Prostate gland (tissue), 2 donors: ENCODE measurements around the gene FBXO11. TPM values are rescaled to one million over a fixed set of nuclear protein-coding genes. Genes with fewer than 3 reads are reported as not detected.

Source experiments
- DNase-seq: peaks from one replicate; pipeline ENCODE4 v3.0.0-alpha.2; 2019; ENCODE audit warnings: low spot score
- H3K27ac ChIP-seq, 2 donors: fragments of 200-600 bp; sonication (generic); 2 replicates each; pipeline ENCODE4 v1.5.1; 2017 to 2019
- H3K27me3 ChIP-seq: fragments of 200-600 bp; sonication (generic); replicated peaks from 2 replicates; pipeline ENCODE4 v1.5.1; 2019; ENCODE audit not compliant: insufficient read depth
- H3K36me3 ChIP-seq, 2 donors: fragments of 200-600 bp; sonication (generic); 1 replicate in 1 of 2; 2 replicates in 1 of 2; pipeline versions ENCODE4 v1.5.1 to v1.8.1; 2017 to 2019
- H3K4me1 ChIP-seq: fragments of 200-600 bp; sonication (generic); replicated peaks from 2 replicates; pipeline ENCODE4 v1.5.1; 2019
- H3K4me3 ChIP-seq, 2 donors: fragments of 200-600 bp; sonication (generic); 2 replicates each; pipeline ENCODE4 v1.5.1; 2017 to 2019
- H3K9me3 ChIP-seq: fragments of 200-600 bp; sonication (generic); 2 replicates; pipeline ENCODE4 v1.5.1; 2017
- CTCF ChIP-seq, 4 experiments: fragments of 200-600 bp in 2 of 4; fragments of 450-650 bp in 2 of 4; sonication (generic) in 2 of 4; IDR thresholded peaks; 1 replicate in 3 of 4; 2 replicates in 1 of 4; pipeline ENCODE4 v1.5.1; 2016 to 2019; ENCODE audit warnings: antibody characterized with exemption in 4 of 4, mild to moderate bottlenecking in 2 of 4, moderate library complexity in 2 of 4
- POLR2A ChIP-seq: fragments of 450-650 bp; IDR thresholded peaks from one replicate; pipeline ENCODE4 v1.6.1; 2016; ENCODE audit warnings: antibody characterized with exemption, mild to moderate bottlenecking
- POLR2AphosphoS5 ChIP-seq: sonication (generic); formaldehyde crosslinking; IDR thresholded peaks from one replicate; pipeline ENCODE4 v1.6.1; 2017; ENCODE audit warnings: antibody characterized with exemption
- WGBS: methylation state at CpG from one replicate; pipeline ENCODE4 v1.1.5; 2018; 5-methylcytosine and 5-hydroxymethylcytosine counted together
- intact Hi-C: fragments of 100-400 bp; cut with DNase I; formaldehyde crosslinking; loops from one replicate; pipeline ENCODE4 v1.14.2; 2022
- total RNA-seq, 2 donors: library from RNA; depleted of rRNA; stranded (reverse); fragments of >200 nt; gene quantifications; one replicate each; pipeline ENCODE4 v1.1.0, GENCODE V29; 2016

Gene FBXO11
- total RNA-seq, 2 donors from 2014 or later = 48.4 to 54.2 TPM

GRCh38 chr2:47844162-47844561, 62.1 kb downstream of the FBXO11 start:
- Histone ChIP-seq H3K9me3 (no peaks in the 10 kb centered on the region), H3K27ac (no peak overlapping the region), H3K27me3 (no peaks in the 10 kb centered on the region), H3K4me1 (no peaks in the 10 kb centered on the region), H3K4me3 (no peak overlapping the region), H3K36me3 (no peaks in the 10 kb centered on the region)
- no peak for DNase-seq
- TF ChIP-seq POLR2A (no peak), CTCF (IDR thresholded peaks at IDR 0.05) (no peak), POLR2AphosphoS5 (no peak)
- WGBS = 93% methylated on average over 2 of the region's 2 CpGs
- intact Hi-C loops = no loop called here

- Histone ChIP-seq H3K27ac (no peak overlapping the region), H3K27me3 (no peaks in the 10 kb centered on the region), H3K36me3 (no peaks in the 10 kb centered on the region), H3K4me3 (no peak overlapping the region), H3K4me1 (no peaks in the 10 kb centered on the region), H3K9me3 (no peaks in the 10 kb centered on the region)
- intact Hi-C loops = no loop called here
- 95% methylated on average over 1 of the region's 1 CpG for WGBS
- DNase-seq = no peak
- TF ChIP-seq POLR2AphosphoS5 (no peak), CTCF (IDR thresholded peaks at IDR 0.05) (no peak), POLR2A (no peak)
These were observed 62.9 kb downstream of the FBXO11 start for GRCh38 chr2:47843407-47843806.

- Histone ChIP-seq H3K4me3 (no peak overlapping the region), H3K27ac (no peak overlapping the region), H3K27me3 (no peaks in the 10 kb centered on the region), H3K36me3 (no peaks in the 10 kb centered on the region), H3K9me3 (no peaks in the 10 kb centered on the region), H3K4me1 (no peaks in the 10 kb centered on the region)
- TF ChIP-seq POLR2A (no peak), POLR2AphosphoS5 (no peak), CTCF (IDR thresholded peaks at IDR 0.05) (no peak)
- 70% methylated on average over 3 of the region's 3 CpGs for WGBS
- no peak for DNase-seq
- intact Hi-C loops = no loop called here
These were observed 63.5 kb downstream of the FBXO11 start for GRCh38 chr2:47842846-47843245.

GRCh38 chr2:47838686-47839085, 67.6 kb downstream of the FBXO11 start:
- Histone ChIP-seq H3K36me3 (no peaks in the 10 kb centered on the region), H3K27me3 (no peaks in the 10 kb centered on the region), H3K27ac (no peak overlapping the region), H3K9me3 (no peaks in the 10 kb centered on the region), H3K4me1 (no peaks in the 10 kb centered on the region), H3K4me3 (no peak overlapping the region)
- 58% methylated on average over 4 of the region's 4 CpGs for WGBS
- no peak for DNase-seq
- TF ChIP-seq POLR2AphosphoS5 (no peak), CTCF (IDR thresholded peaks at IDR 0.05) (no peak), POLR2A (no peak)
- intact Hi-C loops = no loop called here

GRCh38 chr2:47838249-47838648, 68.0 kb downstream of the FBXO11 start:
- Histone ChIP-seq H3K4me1 (no peaks in the 10 kb centered on the region), H3K27ac (no peak overlapping the region), H3K4me3 (no peak overlapping the region), H3K36me3 (no peaks in the 10 kb centered on the region), H3K27me3 (no peaks in the 10 kb centered on the region), H3K9me3 (no peaks in the 10 kb centered on the region)
- TF ChIP-seq POLR2AphosphoS5 (no peak), POLR2A (no peak), CTCF (IDR thresholded peaks at IDR 0.05) (no peak)
- intact Hi-C loops = no loop called here
- DNase-seq = no peak
- 94% methylated on average over 1 of the region's 1 CpG for WGBS
